Ectodermal cell (in vitro differentiated cells): ENCODE measurements around the gene PLXNA1.

Source experiments
- H3K27ac ChIP-seq: 2 replicates; pipeline ENCODE4 v1.7.0; 2013; ENCODE audit warnings: mild to moderate bottlenecking, low read depth, low read length; ENCODE audit not compliant: insufficient read depth, poor library complexity, severe bottlenecking
- H3K27me3 ChIP-seq: 2 replicates; pipeline ENCODE4 v1.7.0; 2013; ENCODE audit warnings: mild to moderate bottlenecking, low read length; ENCODE audit not compliant: insufficient read depth, control insufficient read depth, poor library complexity, severe bottlenecking
- H3K36me3 ChIP-seq: one replicate; pipeline ENCODE4 v1.7.0; 2013; ENCODE audit warnings: low read length; ENCODE audit not compliant: control insufficient read depth, insufficient read depth
- H3K4me1 ChIP-seq: one replicate; pipeline ENCODE4 v1.7.0; 2013; ENCODE audit warnings: low read length; ENCODE audit not compliant: control insufficient read depth, insufficient read depth
- H3K4me3 ChIP-seq: 2 replicates; pipeline ENCODE4 v1.7.0; 2013; ENCODE audit warnings: low read depth, low read length, control low read depth; ENCODE audit not compliant: insufficient read depth
- H3K9me3 ChIP-seq: 2 replicates; pipeline ENCODE4 v1.7.0; 2013; ENCODE audit warnings: mild to moderate bottlenecking, low read length, moderate library complexity; ENCODE audit not compliant: control insufficient read depth
- WGBS, 2 experiments: methylation state at CpG; one replicate each; pipeline ENCODE4 v1.1.7; 2013; ENCODE audit warnings: missing lambda C conversion rate in 2 of 2; 5-methylcytosine and 5-hydroxymethylcytosine counted together

PLXNA1 gene

DNA sequence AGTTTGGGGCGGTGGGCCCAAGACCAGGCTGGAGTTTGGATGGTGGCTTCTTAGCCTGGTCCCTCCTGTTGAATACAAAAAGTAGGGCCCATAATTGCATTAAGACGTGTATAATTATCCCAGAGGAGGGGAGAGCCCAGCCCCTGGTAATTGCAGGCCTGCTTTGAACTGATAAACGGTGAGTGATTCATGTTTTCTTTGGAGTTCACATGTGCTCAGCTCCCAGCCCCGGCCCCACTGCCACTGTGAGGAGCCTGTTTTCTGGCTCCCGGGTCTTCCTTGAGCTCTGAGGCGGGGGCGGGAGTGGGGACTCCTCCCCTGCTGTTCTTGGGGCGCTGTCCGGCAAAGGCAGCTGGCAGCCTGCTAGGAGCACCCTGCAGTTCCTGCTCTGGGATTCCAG, 3.1 kb downstream of the PLXNA1 start:
- Histone ChIP-seq H3K36me3 (no peaks in the 10 kb centered on the region), H3K4me3 (no peak overlapping the region), H3K27ac (no peak overlapping the region), H3K9me3 (no peaks in the 10 kb centered on the region), H3K27me3 (peaks cover 12% of the 10 kb centered on the region), H3K4me1 (peaks cover 10% of the 10 kb centered on the region)
- 85 to 86% methylated on average over 9 of the region's 9 CpGs for WGBS, 2 experiments

DNA sequence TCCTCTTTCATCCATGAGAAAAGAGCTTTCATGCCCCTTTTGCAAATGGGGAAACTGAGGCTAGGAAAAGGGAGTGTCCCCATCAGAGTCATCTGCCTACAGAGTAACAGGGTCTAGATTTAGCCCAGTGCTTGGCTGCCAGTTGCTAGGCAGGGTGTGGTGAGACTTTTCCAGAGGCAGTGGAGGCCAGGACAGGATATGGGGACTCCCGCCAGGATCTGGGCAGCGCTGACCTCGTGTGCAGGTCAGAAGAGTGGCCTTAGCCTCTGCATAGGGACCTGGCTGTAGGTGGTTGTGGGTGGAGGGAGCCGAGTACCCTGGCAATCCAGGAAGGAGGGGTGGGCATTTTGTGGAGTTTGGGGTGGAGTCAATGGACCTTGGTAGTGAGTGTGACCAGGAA, 4.2 kb downstream of the PLXNA1 start:
- no peak overlapping the region for H3K4me3 ChIP-seq
- no peaks in the 10 kb centered on the region for H3K9me3 ChIP-seq
- 88 to 89% methylated on average over 4 of the region's 4 CpGs for WGBS, 2 experiments
- H3K4me1 ChIP-seq, result peaks cover 10% of the 10 kb centered on the region
- H3K27me3 ChIP-seq, result peaks cover 4% of the 10 kb centered on the region
- no peak overlapping the region for H3K27ac ChIP-seq
- H3K36me3 ChIP-seq, result no peaks in the 10 kb centered on the region

DNA sequence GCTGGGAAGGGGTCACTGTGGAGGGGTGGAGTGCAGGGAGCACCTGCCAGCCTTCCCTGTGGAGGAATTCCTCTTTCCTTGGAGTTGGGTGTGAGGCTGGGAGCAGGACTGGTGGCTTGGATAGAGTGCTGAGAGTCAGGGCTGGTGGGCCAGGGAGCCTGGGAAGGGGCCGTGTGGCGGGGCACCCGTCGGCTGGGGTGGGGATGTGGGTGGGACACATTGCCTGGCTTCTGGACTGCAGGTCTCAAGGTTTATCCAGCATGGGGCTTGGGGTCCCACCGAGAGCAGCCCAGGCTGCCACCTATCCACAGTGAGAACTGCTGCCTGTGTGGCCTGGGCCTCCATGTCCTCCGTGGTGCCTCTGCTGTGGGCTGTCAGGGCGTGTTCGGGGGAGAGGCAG, 4.7 kb downstream of the PLXNA1 start:
- no peak overlapping the region for H3K27ac ChIP-seq
- WGBS, 2 experiments, result 94% methylated on average over 8 of the region's 8 CpGs

DNA sequence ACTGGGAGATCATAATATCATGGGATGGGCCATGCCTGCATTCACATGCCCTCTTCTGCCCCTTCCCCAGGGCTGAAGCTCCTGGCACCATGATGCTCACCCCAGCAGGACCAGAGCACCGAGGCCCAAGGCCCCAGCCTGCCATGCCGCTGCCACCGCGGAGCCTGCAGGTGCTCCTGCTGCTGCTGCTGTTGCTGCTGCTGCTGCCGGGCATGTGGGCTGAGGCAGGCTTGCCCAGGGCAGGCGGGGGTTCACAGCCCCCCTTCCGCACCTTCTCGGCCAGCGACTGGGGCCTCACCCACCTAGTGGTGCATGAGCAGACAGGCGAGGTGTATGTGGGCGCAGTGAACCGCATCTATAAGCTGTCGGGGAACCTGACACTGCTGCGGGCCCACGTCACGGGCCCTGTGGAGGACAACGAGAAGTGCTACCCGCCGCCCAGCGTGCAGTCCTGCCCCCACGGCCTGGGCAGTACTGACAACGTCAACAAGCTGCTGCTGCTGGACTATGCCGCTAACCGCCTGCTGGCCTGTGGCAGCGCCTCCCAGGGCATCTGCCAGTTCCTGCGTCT, 5.6 kb downstream of the PLXNA1 start:
- H3K4me1 ChIP-seq, result peaks cover 10% of the 10 kb centered on the region
- no peaks in the 10 kb centered on the region for H3K36me3 ChIP-seq
- no peaks in the 10 kb centered on the region for H3K9me3 ChIP-seq
- H3K27me3 ChIP-seq, result no peaks in the 10 kb centered on the region
- H3K4me3 ChIP-seq, result no peak overlapping the region
- no peak overlapping the region for H3K27ac ChIP-seq
- 94 to 96% methylated on average over 26 of the region's 26 CpGs for WGBS, 2 experiments

More for the DNA sequence above, 4.7 kb downstream of the PLXNA1 start:
- H3K4me3 ChIP-seq, result no peak overlapping the region
- H3K9me3 ChIP-seq, result no peaks in the 10 kb centered on the region
- H3K36me3 ChIP-seq, result no peaks in the 10 kb centered on the region
- no peaks in the 10 kb centered on the region for H3K27me3 ChIP-seq
- H3K4me1 ChIP-seq, result peaks cover 10% of the 10 kb centered on the region

DNA sequence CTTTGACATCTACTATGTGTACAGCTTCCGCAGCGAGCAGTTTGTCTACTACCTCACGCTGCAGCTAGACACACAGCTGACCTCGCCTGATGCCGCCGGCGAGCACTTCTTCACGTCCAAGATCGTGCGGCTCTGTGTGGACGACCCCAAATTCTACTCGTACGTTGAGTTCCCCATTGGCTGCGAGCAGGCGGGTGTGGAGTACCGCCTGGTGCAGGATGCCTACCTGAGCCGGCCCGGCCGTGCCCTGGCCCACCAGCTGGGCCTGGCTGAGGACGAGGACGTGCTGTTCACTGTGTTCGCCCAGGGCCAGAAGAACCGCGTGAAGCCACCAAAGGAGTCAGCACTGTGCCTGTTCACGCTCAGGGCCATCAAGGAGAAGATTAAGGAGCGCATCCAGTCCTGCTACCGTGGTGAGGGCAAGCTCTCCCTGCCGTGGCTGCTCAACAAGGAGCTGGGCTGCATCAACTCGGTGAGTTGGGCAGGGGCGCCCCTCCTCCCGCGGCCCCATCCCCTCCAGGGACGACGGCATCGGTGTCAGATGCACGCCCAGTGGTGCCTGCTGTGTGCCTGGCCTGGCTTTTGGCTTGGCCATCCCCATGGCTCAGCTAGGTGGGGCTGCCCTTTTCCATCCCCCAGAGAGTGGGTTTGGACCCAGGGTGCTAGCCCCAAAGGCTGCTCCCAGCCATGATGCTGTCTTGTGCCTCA, 6.6 kb downstream of the PLXNA1 start:
- H3K4me1 ChIP-seq, result peaks cover 8% of the 10 kb centered on the region
- H3K27ac ChIP-seq, result no peak overlapping the region
- H3K27me3 ChIP-seq, result no peaks in the 10 kb centered on the region
- H3K36me3 ChIP-seq, result no peaks in the 10 kb centered on the region
- WGBS, 2 experiments, result 95% methylated on average over 36 of the region's 36 CpGs
- H3K9me3 ChIP-seq, result no peaks in the 10 kb centered on the region
- H3K4me3 ChIP-seq, result no peak overlapping the region

DNA sequence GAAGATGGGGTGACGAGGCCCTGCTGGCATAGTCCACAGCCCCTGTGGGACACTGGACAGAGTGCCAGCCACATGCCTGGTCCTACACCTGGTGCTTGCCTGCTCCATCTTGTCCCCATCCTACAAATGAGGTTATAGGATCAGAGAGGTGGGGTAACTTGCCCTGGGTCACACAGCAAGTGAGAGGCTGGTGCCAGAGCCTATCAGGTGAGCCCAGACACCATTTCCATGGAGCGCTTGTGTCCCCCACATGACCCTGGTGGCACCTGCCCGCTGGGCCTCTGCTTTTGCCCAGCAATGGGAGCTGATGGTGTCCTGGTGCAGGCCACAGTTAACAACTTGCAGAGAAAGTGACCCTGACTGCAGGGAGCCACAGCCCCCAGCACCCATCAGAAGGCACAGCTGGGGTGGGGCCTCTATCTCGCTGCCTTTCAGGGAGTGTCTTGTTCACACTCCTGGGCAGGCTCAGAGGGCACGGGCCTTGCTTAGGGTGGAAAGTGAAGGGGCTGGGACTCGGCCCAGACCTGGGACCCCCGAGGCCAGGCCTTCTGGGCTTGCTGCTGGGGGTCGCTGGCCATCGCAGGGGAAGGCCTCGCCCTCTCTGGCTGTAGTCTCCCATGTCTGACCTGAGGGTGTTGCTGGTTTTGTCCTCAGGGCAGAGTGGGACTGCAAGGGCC, 7.2 kb downstream of the PLXNA1 start:
- Histone ChIP-seq H3K4me3 (no peak overlapping the region), H3K4me1 (peaks cover under 1% of the 10 kb centered on the region), H3K27me3 (no peaks in the 10 kb centered on the region), H3K36me3 (no peaks in the 10 kb centered on the region), H3K9me3 (no peaks in the 10 kb centered on the region), H3K27ac (no peak overlapping the region)
- WGBS, 2 experiments, result 92 to 96% methylated on average over 10 of the region's 10 CpGs

DNA sequence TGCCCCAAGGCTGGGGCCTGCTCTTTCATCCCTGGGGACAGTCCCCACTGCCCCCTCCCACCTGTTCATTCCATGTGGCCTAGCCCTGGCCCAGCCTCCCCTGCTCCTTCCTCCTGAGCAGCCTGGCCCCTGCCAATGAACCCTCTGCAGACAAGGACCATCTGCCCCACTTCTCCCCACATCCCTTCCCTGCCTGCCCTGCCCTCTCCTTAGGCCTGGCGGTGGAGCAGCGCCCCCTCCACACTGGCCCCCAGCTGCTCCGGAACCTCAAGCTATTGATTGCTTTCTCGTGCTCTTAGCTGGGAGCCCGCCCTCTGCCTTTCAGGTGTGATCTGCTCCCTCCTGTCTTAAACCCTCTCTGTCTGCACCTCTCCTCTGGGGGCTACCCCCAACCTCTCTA, 8.0 kb downstream of the PLXNA1 start:
- H3K9me3 ChIP-seq, result no peaks in the 10 kb centered on the region
- no peak overlapping the region for H3K4me3 ChIP-seq
- H3K27ac ChIP-seq, result no peak overlapping the region
- no peaks in the 10 kb centered on the region for H3K27me3 ChIP-seq
- no peaks in the 10 kb centered on the region for H3K36me3 ChIP-seq
- H3K4me1 ChIP-seq, result no peaks in the 10 kb centered on the region
- 72 to 81% methylated on average over 5 of the region's 5 CpGs for WGBS, 2 experiments

DNA sequence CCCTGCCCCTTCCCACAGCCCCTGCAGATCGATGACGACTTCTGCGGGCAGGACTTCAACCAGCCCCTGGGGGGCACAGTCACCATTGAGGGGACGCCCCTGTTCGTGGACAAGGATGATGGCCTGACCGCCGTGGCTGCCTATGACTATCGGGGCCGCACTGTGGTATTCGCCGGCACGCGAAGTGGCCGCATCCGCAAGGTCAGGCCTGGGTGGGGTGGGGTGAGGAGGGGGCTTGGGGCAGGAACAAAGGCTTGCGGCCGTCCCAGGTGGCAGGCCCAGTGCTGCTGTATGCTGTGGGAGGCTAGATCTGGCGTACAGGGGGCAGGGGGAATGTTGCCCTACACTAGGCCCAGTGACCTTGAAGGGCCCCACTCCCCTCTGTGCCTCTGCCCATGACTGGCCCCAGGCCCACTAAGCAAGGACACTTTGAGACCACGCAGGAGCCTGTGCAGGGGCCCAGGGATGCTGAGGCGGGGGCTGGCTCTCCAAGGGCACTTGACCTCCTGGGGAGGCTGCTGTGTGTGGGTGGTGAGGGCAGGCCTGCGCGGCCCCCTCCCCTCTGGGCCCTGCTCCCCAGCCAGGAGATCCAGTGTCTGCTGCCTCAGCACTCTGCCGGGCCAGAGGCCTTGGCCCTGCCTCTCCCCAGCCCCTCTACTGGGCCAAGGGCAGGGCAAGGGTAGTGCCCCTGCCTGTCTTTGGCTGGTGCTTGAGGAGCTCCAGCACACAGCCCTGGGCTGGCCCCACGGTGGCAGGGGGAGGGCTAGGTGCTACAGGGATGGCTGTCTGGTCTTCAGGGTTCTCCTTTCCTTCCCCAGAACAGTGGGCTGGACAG, 8.7 kb downstream of the PLXNA1 start:
- Histone ChIP-seq H3K9me3 (no peaks in the 10 kb centered on the region), H3K36me3 (peaks cover 5% of the 10 kb centered on the region), H3K27me3 (no peaks in the 10 kb centered on the region), H3K4me3 (no peak overlapping the region), H3K27ac (no peak overlapping the region), H3K4me1 (no peaks in the 10 kb centered on the region)
- 93% methylated on average over 24 of the region's 24 CpGs for WGBS, 2 experiments

DNA sequence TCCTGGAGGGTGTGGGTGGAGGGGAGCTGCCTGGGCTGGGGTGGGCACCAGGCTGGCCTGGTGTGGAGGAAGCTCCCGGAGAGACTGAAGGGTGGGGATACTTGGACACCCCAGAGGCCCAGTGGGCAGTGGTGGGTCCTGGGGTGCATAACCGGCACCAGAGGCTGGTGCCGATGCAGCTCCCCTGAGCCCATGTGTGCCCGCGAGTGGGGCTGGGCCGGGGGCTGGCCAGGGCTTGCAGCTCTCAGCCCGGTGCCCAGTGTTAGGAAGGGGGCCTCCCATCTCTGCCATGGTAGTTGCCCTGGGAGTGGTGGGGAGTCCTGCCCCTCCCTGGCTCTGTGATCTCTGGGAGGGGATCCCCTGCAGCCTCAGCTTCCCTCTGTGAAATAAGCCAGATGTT, 9.3 kb downstream of the PLXNA1 start:
- no peak overlapping the region for H3K4me3 ChIP-seq
- no peaks in the 10 kb centered on the region for H3K4me1 ChIP-seq
- 96 to 97% methylated on average over 7 of the region's 7 CpGs for WGBS, 2 experiments
- peaks cover 6% of the 10 kb centered on the region for H3K36me3 ChIP-seq
- no peaks in the 10 kb centered on the region for H3K9me3 ChIP-seq
- no peak overlapping the region for H3K27ac ChIP-seq
- H3K27me3 ChIP-seq, result no peaks in the 10 kb centered on the region

DNA sequence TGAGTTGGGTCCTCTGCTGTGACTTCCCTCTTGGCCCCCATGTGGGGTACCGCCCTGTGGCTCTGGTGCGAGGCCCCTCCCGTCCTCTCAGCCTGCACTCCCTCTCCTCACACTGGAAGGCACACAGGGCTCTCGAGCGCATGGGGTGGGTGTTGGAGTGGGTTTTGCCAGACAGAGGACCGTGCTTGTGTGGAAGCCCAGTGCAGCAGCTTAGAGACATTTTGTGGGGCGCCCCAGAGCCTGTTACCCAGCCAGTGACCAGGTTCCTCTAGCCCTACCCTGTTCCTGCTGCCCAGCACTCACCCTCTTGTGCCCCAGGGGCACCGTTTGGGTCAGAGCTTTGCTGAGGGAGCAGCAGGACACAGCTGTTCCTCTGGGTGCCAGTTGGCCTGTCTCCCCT, 9.9 kb downstream of the PLXNA1 start:
- Histone ChIP-seq H3K4me3 (no peak overlapping the region), H3K36me3 (peaks cover 6% of the 10 kb centered on the region), H3K27ac (no peak overlapping the region), H3K27me3 (no peaks in the 10 kb centered on the region), H3K9me3 (no peaks in the 10 kb centered on the region), H3K4me1 (no peaks in the 10 kb centered on the region)
- 95 to 96% methylated on average over 8 of the region's 8 CpGs for WGBS, 2 experiments
